Measurements from ENCODE around the gene MAPK4.
"Not testable (repeated sequence)": the region's sequence is repeated elsewhere in the genome, so short reads cannot be mapped to it uniquely, and the experiment has no call there.

MAPK4 gene

GRCh38 chr18:50775726-50776125 is 215.8 kb downstream of the MAPK4 start:
- DNase-seq = no peak

- no peak for DNase-seq
These were observed 216.5 kb downstream of the MAPK4 start for GRCh38 chr18:50776383-50776782.

- DNase-seq = not testable (repeated sequence)
These were observed 219.1 kb downstream of the MAPK4 start for GRCh38 chr18:50779021-50779420.

Data from Kasumi-1 (cell line).